Stimulated activated CD4-positive, alpha-beta T cell treated with anti-CD3 and anti-CD28 coated beads, Interleukin-12 subunit alpha, Interleukin-12 subunit beta, amount 100 ng/mL, for 48 hours (primary cell): ENCODE results near the gene ZNF93.
"Not testable (repeated sequence)": the region's sequence is repeated elsewhere in the genome, so short reads cannot be mapped to it uniquely, and the experiment has no call there.

Experiments used
- DNase-seq, 3 donors: peaks; one replicate each; pipeline ENCODE4 v3.0.0-alpha.2; 2020; ENCODE audit warnings: low read depth in 2 of 3, low spot score in 1 of 3

The ZNF93 gene

GRCh38 chr19:19900729-19901444, at the start of gene ZNF93:
TSS of gene ZNF93 (plus strand) at chr19:19900946. CDS start at chr19:19901089, 143 bp downstream.
- DNase-seq: peak; percentile 83 to 91 (median 85)

- DNase-seq: not testable (repeated sequence)
These were observed 49.0 kb upstream of the ZNF93 start for GRCh38 chr19:19851740-19852139.

- DNase-seq: no peak
These were observed 42.0 kb upstream of the ZNF93 start for GRCh38 chr19:19858751-19859150.

- DNase-seq: peak in 1 of 3 donors; percentile 35
These were observed 39.9 kb upstream of the ZNF93 start for GRCh38 chr19:19860756-19861390.

GRCh38 chr19:19865750-19866610, 34.8 kb upstream of the ZNF93 start, which contains the start of gene ZNF253:
TSS of gene ZNF253 (plus strand) at chr19:19865882. CDS start at chr19:19865997, 115 bp downstream.
- peak; percentile 92 to 95 (median 93) for DNase-seq

- peak; percentile 28 to 40 (median 33) for DNase-seq
These were observed 34.0 kb upstream of the ZNF93 start for GRCh38 chr19:19866611-19867248.

GRCh38 chr19:19870086-19870485, 30.7 kb upstream of the ZNF93 start:
- not testable (repeated sequence) for DNase-seq

GRCh38 chr19:19871932-19872331, 28.8 kb upstream of the ZNF93 start:
- no peak for DNase-seq

- no peak for DNase-seq
These were observed 27.4 kb upstream of the ZNF93 start for GRCh38 chr19:19873381-19873780.

- no peak for DNase-seq
These were observed 23.0 kb upstream of the ZNF93 start for GRCh38 chr19:19877724-19878123.

- no peak for DNase-seq
These were observed 16.2 kb upstream of the ZNF93 start for GRCh38 chr19:19884583-19884982.

- not testable (repeated sequence) for DNase-seq
These were observed 8.4 kb upstream of the ZNF93 start for GRCh38 chr19:19892055-19892941.

- no peak for DNase-seq
These were observed 512 bp upstream of the ZNF93 start for GRCh38 chr19:19900139-19900728.

GRCh38 chr19:19907551-19907950, 6.8 kb downstream of the ZNF93 start:
- DNase-seq: not testable (repeated sequence)

GRCh38 chr19:19909654-19910053, 8.9 kb downstream of the ZNF93 start:
- no peak for DNase-seq

GRCh38 chr19:19911150-19911549, 10.4 kb downstream of the ZNF93 start:
- DNase-seq: no peak

GRCh38 chr19:19914596-19914995, 13.8 kb downstream of the ZNF93 start:
- DNase-seq: no peak

- DNase-seq: peak in 2 of 3 donors; percentile 23 to 32
These were observed 29.7 kb downstream of the ZNF93 start for GRCh38 chr19:19930417-19930816.

GRCh38 chr19:19933432-19934314, 32.9 kb downstream of the ZNF93 start:
- not testable (repeated sequence) for DNase-seq
